HEK293 (cell line): ENCODE measurements around the gene ALG3.

Experiments
- YY1 ChIP-seq: fragments of 450-650 bp; formaldehyde crosslinking; IDR thresholded peaks from 2 replicates; pipeline ENCODE4 v1.5.1; 2018; ENCODE audit warnings: missing biosample characterization, missing genetic modification characterization
- YY2 ChIP-seq: fragments of 450-650 bp; formaldehyde crosslinking; IDR thresholded peaks from 2 replicates; pipeline ENCODE4 v1.5.1; 2016; ENCODE audit warnings: missing biosample characterization, missing genetic modification characterization
- ZNF2 ChIP-seq: fragments of 450-650 bp; formaldehyde crosslinking; IDR thresholded peaks from 2 replicates; pipeline ENCODE4 v1.5.1; 2016; ENCODE audit warnings: missing biosample characterization, missing genetic modification characterization
- ZNF302 ChIP-seq: fragments of 450-650 bp; formaldehyde crosslinking; IDR thresholded peaks from 2 replicates; pipeline ENCODE4 v1.5.1; 2016; ENCODE audit warnings: missing biosample characterization, missing genetic modification characterization, low read depth
- ZNF473 ChIP-seq: fragments of 450-650 bp; formaldehyde crosslinking; IDR thresholded peaks from 2 replicates; pipeline ENCODE4 v1.5.1; 2017; ENCODE audit warnings: missing biosample characterization, missing genetic modification characterization
- ZNF555 ChIP-seq: fragments of 450-650 bp; formaldehyde crosslinking; conservative IDR thresholded peaks from 2 replicates; pipeline ENCODE4 v1.5.1; 2017; ENCODE audit warnings: missing biosample characterization, mild to moderate bottlenecking, missing genetic modification characterization, inconsistent platforms
- TF ChIP-seq, protein P1 (sequence below): fragments of 450-650 bp; formaldehyde crosslinking; IDR thresholded peaks from 2 replicates; pipeline ENCODE4 v1.5.1; 2016; ENCODE audit warnings: missing biosample characterization, missing genetic modification characterization
- TF ChIP-seq, protein P2 (sequence below): fragments of 450-650 bp; formaldehyde crosslinking; IDR thresholded peaks from 2 replicates; pipeline ENCODE4 v1.5.1; 2016; ENCODE audit warnings: missing biosample characterization, missing genetic modification characterization
- TF ChIP-seq, protein P3 (sequence below): fragments of 450-650 bp; formaldehyde crosslinking; IDR thresholded peaks from 2 replicates; pipeline ENCODE4 v1.5.1; 2016; ENCODE audit warnings: missing biosample characterization, missing genetic modification characterization
- TF ChIP-seq, protein P4 (sequence below): fragments of 450-650 bp; formaldehyde crosslinking; IDR thresholded peaks from 2 replicates; pipeline ENCODE4 v1.5.1; 2016; ENCODE audit warnings: missing biosample characterization, missing genetic modification characterization

DNA sequence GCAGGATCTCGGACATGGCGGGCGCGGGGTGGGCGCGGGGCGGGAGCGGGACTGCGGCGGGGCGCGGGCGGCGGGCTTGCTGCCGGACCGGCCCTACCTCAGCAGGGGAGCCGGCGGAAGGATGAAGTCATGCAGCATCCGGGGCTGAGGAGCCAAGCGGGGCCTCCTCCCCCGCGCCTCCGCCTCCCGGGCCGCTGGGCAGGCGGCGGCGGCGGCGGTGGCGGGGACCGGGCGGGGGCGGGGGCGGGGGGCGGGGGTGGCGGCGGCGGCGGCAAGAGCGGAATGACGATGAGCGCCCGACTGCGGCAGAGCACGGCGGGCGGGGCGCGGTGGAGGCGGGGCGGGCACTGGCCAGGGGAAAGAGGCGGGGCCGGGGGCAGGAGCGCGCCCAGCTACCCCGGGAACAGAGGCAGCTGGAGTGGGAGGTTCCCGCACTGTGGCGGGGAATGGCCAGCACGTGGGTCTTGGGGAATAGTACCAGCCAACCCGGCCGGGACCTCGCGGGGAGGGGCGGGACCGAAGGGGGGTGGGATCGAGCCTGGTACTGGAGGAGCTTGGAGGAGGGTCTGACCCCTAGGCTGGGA is 12.6 kb upstream of the ALG3 start, which contains the start of gene CAMK2N2:
- TF ChIP-seq, protein P1, sequence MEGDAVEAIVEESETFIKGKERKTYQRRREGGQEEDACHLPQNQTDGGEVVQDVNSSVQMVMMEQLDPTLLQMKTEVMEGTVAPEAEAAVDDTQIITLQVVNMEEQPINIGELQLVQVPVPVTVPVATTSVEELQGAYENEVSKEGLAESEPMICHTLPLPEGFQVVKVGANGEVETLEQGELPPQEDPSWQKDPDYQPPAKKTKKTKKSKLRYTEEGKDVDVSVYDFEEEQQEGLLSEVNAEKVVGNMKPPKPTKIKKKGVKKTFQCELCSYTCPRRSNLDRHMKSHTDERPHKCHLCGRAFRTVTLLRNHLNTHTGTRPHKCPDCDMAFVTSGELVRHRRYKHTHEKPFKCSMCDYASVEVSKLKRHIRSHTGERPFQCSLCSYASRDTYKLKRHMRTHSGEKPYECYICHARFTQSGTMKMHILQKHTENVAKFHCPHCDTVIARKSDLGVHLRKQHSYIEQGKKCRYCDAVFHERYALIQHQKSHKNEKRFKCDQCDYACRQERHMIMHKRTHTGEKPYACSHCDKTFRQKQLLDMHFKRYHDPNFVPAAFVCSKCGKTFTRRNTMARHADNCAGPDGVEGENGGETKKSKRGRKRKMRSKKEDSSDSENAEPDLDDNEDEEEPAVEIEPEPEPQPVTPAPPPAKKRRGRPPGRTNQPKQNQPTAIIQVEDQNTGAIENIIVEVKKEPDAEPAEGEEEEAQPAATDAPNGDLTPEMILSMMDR, result no peak
- TF ChIP-seq, protein P2, sequence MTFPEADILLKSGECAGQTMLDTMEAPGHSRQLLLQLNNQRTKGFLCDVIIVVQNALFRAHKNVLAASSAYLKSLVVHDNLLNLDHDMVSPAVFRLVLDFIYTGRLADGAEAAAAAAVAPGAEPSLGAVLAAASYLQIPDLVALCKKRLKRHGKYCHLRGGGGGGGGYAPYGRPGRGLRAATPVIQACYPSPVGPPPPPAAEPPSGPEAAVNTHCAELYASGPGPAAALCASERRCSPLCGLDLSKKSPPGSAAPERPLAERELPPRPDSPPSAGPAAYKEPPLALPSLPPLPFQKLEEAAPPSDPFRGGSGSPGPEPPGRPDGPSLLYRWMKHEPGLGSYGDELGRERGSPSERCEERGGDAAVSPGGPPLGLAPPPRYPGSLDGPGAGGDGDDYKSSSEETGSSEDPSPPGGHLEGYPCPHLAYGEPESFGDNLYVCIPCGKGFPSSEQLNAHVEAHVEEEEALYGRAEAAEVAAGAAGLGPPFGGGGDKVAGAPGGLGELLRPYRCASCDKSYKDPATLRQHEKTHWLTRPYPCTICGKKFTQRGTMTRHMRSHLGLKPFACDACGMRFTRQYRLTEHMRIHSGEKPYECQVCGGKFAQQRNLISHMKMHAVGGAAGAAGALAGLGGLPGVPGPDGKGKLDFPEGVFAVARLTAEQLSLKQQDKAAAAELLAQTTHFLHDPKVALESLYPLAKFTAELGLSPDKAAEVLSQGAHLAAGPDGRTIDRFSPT, result no peak
- TF ChIP-seq ZNF2 (tag by site-specific recombination) (no peak), YY2 (tag by site-specific recombination) (no peak), ZNF302 (tag by site-specific recombination) (no peak), ZNF555 (tag by site-specific recombination) (no peak), YY1 (no peak), ZNF473 (tag by site-specific recombination) (no peak)
- TF ChIP-seq, protein P3, sequence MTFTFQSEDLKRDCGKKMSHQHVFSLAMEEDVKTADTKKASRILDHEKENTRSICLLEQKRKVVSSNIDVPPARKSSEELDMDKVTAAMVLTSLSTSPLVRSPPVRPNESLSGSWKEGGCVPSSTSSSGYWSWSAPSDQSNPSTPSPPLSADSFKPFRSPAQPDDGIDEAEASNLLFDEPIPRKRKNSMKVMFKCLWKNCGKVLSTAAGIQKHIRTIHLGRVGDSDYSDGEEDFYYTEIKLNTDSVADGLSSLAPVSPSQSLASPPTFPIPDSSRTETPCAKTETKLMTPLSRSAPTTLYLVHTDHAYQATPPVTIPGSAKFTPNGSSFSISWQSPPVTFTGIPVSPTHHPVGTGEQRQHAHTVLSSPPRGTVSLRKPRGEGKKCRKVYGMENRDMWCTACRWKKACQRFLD (tag by site-specific recombination), result no peak
- TF ChIP-seq, protein P4, sequence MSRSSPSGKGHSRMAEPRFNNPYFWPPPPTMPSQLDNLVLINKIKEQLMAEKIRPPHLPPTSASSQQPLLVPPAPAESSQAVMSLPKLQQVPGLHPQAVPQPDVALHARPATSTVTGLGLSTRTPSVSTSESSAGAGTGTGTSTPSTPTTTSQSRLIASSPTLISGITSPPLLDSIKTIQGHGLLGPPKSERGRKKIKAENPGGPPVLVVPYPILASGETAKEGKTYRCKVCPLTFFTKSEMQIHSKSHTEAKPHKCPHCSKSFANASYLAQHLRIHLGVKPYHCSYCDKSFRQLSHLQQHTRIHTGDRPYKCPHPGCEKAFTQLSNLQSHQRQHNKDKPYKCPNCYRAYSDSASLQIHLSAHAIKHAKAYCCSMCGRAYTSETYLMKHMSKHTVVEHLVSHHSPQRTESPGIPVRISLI (tag by site-specific recombination), result no peak
